ENCODE data around the gene HGFAC.

The HGFAC gene

DNA sequence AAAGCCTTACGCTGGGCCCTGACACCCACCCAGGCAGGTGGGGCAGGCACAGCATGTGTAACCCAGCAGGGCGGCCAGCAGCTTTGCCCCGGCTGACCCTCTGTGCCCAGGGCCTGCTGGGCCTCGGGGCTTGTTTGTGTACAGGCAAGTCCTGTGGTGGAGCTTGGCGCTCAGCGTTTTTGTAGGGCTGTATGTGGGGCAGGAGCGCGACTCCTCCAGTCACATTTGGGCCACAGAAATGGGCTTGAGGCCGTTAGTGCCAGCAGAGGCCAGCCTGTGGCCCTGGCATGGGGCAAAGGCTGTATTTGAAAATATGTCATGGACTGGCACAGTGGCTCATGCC, 14.7 kb upstream of the HGFAC start:
- DNase-seq, result no peak

DNA sequence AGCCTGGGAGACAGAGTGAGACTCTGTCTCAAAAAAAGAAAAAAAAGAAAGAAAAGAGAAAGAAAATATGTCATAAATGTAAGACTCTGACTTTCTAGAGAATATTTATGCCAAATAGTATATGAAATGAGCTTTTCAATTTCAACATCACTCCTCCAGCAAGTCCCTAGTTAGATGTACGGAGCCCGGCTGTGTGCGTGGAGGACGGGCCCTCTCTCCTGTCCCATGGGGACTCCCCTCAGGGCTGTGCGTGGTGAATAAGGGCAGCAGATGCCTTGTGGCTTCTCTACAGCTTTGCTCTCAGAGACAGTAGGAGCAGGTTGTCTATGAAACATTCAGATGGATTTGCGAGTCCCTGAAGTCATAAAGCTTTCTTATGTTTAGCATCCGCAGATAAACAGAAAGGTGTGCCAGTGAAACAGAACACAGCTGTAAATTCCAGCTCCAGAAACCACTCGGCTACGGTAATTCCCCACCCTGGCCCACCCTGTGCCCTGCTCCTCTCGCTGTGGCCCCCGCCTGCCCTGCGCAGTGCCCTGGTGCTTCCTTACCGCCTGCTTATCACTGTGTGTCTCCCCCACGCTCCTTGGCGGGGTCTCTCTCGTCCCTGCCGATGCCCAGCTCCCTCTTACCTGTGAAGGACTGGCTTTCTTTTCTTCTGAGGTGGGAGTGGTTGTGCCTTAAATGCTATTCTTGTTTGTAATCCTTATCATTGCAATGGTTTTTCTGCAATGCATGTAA, 13.9 kb upstream of the HGFAC start:
- DNase-seq, result no peak

DNA sequence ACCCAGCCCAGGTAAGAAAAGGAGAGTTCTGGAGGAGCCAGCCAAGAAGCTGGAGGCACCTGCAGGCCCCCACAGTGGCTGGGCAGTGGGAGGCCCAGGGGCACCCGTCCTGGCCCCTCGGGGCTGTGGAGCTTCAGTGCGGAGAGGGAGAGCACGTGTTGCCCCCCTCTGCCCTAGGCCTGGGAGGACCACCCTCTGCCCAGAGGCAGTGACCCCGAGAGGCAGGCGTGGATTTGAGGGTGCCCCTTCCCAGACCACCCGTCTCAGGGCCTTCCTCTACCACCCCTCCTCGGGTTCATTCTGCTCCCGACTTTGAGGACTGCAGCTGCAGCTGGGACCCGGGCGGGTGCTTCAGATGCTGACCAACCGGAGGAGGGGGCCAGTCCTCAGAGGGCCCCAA, 12.1 kb upstream of the HGFAC start:
- DNase-seq, result no peak

DNA sequence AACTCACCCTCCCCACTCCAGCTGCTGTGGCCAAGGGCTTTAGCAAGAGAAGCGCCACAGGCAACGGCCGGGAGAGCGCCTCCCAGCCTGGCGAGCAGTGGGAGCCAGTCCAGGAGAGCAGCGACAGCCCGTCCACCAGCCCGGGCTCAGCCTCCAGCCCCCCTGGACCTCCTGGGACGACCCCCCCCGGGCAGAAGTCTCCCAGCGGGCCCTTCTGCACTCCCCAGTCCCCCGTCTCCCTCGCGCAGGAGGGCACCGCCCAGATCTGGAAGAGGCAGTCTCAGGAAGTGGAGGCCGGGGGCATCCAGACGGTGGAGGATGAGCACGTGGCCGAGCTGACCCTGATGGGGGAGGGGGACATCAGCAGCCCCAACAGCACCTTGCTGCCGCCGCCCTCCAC, 11.2 kb upstream of the HGFAC start:
- no peak for DNase-seq

DNA sequence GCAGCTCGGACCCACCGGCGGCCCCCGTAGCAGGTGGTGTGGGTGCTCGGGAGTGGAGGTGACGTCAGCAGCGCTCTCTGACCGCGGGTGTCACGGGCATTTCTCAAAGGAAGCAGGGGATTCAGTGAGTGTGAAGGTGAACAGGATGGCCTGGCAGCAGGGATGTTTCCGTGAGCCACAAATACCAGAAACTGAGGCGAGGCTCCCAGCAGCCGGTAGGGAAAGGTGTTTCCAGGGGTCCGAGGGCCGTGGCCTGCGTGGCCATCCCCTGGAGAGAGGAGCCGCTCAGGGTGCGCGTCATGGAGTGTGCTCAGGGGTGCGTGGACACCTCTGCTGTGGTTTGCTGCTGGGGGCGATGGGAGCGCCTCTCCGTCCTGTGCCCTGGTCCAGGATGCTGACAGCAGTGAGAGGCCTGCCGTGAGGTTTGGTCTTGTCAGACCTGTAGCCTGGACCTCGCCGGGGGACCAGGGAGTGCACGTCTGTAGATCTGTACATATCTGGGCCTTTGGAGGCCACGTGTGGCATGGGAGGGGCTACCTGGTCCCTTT, 10.2 kb upstream of the HGFAC start:
- no peak for DNase-seq

DNA sequence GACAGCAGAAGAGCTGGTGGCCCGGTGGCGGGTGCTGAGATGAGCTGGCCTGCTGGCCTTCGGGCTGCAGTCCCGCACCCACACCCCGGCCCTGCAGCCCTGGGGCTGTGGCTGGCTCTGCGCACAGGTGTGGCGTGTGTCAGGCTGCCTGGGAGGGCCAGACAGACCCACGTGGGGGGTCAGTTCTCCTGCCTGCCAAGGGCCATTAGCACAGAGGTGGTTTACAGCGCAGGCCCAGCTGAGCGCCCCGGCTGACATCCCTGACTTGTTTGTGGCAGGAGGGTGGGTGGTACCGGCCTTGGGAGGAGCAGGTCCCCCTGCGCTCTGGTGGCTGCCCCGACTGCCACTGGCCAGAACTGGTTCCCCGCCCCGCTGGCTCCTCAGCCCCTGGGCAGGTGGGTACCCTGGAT, 9.4 kb upstream of the HGFAC start:
- no peak for DNase-seq

DNA sequence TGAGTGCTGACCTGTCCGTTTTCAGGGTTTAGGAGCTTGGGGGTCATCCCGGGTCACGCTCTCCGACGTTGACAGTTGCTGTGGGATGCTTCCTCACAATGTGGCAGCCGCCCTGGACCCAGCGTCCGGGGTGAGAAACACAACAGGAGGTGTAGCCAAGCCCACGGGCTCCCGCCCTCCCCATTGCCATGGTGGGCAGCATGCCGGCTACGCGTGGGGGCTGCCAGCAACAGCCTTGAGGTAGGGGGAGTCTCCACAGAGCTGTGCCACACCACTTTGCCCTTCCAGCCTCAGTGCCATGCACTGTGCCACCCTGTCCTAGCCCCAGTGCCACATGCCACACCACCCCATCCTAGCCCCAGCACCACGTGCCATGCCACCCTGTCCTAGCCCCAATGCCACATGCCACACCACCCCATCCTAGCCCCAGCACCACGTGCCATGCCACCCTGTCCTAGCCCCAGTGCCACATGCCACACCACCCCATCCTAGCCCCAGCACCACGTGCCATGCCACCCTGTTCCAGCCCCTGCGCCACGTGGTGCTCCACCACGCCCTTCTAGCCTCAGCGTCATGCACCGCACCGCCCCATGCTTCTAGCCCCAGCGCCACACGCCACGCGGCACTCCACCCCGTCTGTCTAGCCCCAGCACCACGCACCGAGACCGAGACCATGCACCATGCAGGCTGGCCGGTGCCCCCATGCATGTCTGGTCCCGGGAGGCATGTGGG, 8.5 kb upstream of the HGFAC start:
- no peak for DNase-seq

DNA sequence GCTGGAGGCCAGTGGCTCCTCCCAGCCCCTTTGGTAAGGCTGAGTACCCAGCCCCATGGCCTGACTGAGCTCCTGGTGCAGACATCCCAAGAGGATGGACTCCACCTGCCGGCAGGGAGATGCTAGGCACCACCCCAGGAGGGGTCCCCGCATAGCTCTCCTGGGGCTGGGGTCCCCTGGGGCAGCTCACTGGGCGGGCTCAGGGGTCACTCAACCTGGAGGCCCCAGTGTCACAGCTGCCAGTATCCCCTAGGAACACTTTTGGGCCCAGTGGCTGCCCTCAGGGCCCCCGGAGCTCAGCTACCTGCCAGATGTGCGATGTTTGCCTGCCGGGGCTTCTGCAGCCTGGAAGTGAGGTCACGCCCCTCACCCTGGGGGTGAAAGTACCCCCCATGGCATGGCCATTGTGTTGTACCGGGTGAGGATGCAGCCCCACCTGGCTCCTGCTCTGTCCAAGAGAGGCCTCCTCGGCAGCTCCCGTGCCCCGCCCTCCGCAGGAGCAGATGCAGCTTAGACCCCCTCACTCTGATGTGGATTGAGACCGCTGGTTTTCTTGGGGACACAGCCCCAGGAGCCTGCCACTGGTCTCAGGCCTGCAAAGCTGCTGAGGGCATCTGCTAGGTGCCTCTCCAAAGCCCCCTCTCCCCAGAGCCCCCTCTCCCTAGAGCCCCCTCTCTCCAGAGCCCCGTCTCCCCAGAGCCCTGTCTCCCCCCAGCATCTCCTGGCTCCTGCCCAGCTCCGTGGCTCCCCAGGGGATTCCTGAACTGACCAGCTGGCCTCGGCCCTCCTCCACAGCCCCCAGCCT, 6.7 kb upstream of the HGFAC start:
- DNase-seq, result no peak

DNA sequence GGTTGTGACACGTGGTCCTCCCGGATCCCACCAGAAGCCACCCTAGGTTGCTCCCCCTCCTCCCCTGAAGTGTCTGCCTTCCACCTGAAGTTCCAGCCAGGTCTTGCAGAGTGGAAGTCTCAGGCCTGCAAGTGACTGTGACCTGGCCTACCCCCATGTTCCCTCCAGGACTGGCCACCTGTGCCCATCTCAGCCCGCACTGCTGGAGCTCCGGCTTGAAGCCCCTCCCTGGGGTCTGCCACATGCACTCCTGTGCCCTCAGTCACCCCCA, 6.1 kb upstream of the HGFAC start:
- DNase-seq, result no peak

DNA sequence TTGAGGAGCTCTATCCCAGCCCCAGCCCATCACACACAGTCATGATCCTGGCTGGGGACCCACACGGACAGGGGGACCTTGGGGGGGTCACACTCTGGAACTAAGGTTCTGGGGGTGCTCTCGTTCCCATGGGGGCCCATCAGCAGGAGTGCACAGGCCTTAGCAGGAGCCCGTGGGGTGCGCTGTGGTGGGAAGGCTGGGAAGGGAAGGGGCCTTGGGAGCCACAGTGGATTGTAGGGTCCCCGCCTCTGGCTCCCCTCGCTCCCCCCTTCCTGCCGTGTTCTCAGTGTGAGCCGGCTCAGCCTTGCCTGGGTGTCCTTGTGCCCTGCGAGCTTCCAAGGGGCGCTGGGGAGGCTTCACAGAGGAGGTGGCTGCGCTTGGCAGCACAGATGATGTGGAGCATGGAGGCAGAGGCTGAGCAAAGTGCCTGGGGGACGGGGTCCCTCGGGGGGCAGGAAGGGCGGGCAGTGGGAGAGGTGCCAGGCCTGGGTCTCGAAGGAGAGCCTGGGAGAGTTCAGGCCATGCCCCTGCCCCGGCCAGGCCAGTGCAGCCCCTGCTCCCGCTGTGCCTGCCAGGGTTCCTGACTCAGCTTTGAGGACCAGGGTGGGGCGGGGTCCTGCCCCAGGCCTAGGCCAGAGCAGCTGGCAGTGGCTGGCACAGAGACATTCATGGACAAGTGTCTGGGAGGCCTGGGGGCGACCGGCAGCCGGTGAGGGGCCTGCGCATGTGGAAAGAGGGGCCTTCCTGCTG, 5.5 kb upstream of the HGFAC start:
- DNase-seq, result no peak

DNA sequence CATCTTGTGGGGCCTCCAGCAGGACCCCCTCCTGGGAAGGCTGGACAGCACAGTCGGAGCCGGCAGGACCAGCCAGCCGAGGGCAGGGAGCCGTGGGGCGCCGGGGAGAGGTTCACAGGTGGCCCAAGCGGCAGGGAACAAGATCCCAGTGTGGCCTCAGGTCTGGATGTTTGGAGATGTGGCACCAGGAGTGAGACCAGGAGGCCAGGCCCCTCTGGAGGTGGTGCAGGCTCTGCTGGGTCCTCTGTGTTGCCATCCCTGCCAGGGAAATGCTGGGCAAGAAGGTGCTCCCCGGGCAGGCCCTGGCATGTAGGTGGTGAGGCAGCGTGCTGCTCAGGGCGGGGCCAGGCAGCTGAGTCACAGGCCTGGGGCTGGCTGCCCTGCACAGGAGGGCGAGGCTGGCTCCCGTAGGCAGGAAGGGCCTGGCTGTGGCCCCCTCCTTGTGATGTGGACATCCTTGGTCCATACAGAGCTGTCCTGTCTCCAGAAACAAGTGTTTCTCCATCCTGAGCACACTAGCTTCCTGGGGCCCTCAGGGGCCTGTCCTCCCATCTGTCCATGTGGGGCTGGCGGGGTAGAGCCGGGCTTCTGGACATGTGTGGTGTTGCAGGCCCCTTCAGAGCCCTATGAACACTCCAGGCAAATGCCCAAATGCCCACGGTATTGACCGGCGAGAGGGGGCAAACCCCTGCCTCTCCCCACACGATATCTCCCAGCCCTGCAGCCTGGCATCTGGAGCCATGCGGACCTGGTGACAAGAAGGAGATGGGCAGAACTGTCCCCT, 4.8 kb upstream of the HGFAC start:
- no peak for DNase-seq

DNA sequence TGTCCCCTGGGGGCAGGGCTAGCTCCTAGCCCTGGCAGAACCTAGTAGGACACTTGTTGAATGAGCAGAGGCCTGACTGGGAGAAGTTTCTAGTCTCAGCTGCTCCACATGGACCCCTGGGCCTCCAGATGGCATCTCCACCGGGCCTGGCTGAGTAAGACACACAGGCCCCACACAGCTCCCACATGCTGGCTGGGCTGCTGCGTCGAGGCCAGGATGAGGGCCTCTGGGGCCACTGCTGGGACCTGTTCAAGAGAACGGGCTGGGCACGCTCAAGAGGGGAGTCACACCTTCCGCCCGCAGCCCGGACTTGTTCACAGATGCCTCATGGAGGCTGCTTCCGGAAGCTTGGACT, 4.2 kb upstream of the HGFAC start:
- DNase-seq, result no peak

DNA sequence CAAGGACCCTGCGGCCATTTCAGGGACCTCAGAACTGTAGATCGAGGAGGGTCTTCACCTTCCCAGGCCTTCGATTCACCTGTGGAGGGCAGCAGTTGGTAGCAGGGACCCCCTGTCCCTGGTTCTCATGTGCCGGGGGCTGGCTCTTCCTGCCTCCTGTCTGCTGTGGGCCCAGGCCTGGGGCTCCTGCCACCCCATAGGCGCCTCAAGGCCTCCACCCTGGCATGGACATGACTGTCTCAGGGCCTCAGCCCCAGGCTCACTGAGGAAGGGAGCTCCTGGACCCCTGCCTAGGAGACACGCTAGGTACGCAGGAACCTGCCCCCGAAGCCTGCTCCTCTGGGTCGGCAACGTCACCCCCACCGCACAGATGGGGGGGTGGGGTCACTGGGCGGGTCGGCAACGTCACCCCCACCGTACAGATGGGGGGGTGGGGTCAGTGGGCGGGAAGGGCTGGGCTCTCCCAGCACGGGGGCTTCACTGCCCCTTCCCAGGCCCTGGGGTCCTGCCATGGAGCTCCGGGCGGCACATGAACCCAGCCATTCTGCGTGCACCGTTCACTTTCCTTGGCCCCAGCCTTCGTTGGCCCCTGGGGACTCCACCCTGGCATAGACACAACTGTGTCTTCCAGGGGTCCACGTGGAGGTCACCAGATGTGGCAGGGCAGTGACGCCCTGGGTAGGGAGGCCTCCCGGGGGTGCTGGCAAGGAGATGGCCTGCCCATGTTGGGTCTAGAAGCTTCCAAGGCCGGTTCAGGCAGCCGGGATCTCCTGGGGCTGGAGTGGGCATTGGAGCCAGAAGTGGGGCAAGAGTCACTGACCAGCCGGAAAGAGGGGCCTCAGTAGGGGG, 3.5 kb upstream of the HGFAC start:
- no peak for DNase-seq

DNA sequence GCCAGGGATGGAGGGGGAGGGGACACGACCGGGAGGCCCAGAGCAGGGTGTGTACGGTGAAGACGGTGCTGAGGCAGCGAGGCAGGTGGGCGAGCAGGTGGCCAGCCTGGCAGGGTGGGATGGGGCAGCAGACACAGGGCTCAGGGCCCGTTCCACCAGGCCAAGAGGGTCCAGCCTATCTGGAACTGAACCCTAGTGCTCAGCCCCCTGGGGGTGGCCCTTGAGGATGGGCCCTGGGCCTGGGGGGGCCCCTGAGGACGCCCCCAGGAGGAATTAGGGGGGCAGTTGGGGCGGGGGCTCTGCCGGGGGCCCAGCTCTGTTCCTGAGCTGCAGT, 3.0 kb upstream of the HGFAC start:
- DNase-seq, result no peak

DNA sequence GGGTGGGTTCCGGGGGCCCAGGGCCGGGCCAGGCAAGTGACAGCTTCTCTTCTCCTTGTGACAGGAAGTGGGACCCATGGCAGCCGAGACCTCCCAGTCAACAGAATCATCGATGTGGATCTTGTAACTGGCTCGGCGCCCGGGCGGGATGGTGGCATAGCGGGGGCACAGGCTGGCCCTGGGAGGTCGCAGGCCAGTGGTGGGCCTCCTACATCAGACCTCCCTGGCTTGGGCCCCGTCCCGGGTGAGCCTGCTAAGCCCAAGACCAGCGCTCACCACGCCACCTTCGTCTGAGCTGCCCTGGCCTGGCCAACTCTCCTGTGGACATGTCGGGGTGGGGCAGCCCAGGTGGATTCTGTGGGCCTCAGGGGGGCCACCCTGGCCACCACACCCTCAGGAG, 2.4 kb upstream of the HGFAC start:
- no peak for DNase-seq

DNA sequence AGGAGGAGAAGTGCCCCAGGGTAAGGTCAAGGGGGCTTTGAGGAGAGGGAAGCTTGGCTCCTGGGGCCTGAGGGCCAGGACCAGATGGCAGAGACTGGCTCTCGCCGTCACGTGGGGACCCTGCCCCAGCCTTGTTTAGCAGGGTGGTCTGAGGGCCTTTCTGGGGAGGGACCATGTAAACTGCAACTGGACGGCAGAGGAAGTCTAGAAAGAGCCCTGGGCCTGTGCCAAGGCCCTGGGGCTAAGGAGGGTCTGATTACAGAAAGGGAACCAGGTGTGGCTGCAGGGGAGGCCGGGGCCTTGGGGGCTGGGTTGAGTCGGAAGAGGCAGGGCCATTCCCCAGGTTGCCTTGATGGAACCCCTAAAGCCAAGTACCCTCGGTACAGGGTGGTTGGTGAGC, 1.8 kb upstream of the HGFAC start:
- DNase-seq, result no peak

DNA sequence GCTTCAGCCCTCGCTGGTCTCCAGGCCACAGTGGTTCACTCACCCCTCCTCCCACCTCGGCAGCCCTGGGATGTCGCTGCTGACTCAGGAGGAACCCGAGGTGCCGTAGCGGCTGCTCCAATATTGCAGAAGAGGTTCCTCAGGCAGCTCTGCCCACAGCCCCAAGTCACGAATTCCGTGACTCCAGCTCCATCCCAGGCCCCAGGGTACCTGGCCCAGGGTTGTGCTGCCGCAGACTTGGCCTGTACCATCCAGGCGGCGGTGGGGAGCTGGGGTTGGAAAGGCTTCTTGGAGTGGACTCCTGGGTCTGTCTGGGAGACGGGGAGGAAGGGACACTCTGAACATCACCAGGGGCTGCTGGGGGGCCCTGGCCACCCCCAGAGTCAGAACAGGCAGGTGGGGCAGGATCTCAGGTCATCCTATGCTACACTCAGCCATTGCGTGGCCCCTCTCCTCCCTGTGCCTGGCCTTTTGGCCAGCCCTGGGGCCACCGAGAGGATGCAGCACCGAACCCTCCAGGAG, 728 bp upstream of the HGFAC start:
- DNase-seq, result no peak

DNA sequence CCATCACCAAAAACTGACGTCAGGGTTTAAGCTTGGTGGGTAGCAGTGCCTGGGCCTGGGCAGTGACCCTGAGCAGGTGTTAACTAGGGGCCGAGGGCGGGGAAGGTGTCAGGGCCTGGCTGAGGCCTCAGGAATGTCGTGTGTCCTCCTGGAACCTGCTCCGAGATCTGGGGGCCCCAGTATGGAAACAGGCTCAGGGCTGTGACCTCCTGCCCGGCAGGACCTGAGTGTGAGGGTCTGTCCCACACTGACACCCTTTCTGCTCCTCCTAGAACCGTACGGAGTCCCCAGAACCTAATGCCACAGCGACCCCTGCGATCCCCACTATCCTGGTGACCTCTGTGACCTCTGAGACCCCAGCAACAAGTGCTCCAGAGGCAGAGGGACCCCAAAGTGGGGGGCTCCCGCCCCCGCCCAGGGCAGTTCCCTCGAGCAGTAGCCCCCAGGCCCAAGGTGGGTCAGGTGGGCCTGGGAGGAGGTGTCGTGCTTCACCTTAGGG, 741 bp downstream of the HGFAC start:
- DNase-seq, result no peak

DNA sequence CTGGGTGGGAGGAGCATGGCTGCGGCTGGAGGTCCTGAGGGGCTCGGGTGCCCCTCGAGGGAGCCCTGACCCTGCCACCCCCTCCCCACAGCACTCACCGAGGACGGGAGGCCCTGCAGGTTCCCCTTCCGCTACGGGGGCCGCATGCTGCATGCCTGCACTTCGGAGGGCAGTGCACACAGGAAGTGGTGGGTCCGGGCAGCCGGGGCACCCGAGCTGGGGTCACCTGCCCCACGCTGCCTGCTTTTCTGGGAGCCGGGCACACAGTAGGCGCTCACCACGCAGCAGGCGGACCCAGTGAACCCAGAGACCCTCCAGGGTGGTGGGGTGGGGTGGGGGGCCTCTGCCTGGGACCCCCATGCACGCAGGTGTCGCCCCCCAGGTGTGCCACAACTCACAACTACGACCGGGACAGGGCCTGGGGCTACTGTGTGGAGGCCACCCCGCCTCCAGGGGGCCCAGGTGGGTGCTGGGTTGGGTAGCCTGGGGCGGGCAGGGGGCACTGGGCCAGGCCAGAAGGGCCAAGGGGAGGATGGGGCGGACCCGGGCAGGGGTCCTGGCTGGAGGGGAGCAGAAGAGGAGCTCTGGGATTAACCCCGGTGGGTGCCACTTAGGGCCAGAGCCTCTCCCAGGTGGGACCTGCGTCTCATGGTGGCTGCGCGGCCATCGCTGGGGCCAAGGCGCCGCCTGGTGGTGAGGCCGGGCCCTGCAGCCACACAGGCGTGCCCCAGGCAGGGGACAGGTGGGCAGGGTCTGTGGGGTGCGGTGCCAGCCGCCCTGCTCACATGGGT, 1.4 kb downstream of the HGFAC start:
- DNase-seq, result peak; percentile 66

DNA sequence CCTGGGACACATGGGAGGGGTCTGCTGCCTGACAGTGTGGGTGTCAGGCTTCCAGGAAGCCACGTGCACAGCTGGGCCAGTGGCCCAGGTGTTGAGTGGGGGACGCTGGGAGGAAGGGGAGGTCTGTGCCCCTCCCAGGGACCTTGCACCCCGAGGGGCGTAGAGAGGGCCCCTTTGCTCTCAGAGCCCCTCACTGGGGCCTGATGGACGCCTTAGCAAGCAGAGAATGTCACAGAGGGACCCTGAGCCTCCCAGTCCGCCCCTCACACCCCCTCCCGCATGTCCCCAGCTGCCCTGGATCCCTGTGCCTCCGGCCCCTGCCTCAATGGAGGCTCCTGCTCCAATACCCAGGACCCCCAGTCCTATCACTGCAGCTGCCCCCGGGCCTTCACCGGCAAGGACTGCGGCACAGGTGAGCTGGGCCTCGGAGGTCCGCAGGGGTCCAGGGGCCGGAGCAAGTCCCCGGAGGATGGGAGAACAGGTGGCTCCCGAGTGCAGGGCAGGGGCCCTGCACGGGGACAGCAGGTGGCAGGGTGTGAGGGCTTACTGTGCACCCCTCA, 2.1 kb downstream of the HGFAC start:
- no peak for DNase-seq

Measured in activated CD4-positive, alpha-beta T cell treated with anti-CD3 and anti-CD28 coated beads, Interleukin-2, amount 50 U/mL, for 1 hour (primary cell).